GM19328 (cell line): Measurements from ENCODE around the gene TAF11L4.
"Not testable (repeated sequence)": the region's sequence is repeated elsewhere in the genome, so short reads cannot be mapped to it uniquely, and the experiment has no call there.

Experiments
- ATAC-seq: cut with Tn5 transposase; IDR thresholded peaks from one replicate; pipeline ENCODE4 v1.9.1; 2021; ENCODE audit warnings: mild to moderate bottlenecking, moderate library complexity; ENCODE audit not compliant: unreplicated experiment

Gene TAF11L4

GRCh38 chr5:17521501-17521900, at the start of gene TAF11L4:
Gene TAF11L4 (plus strand): TSS chr5:17521801.
- ATAC-seq, result not testable (repeated sequence)

- ATAC-seq, result peak; percentile 53
Observed at GRCh38 chr5:17475064-17475463, 46.5 kb upstream of the TAF11L4 start.

GRCh38 chr5:17477043-17477442, 44.6 kb upstream of the TAF11L4 start:
- no peak for ATAC-seq

- no peak for ATAC-seq
Observed at GRCh38 chr5:17477573-17478265, 43.9 kb upstream of the TAF11L4 start.

GRCh38 chr5:17481378-17481777, 40.2 kb upstream of the TAF11L4 start:
- ATAC-seq, result no peak

- ATAC-seq, result no peak
Observed at GRCh38 chr5:17482790-17483189, 38.8 kb upstream of the TAF11L4 start.

- not testable (repeated sequence) for ATAC-seq
Observed at GRCh38 chr5:17486464-17487173, 35.0 kb upstream of the TAF11L4 start.

GRCh38 chr5:17487174-17487512, 34.5 kb upstream of the TAF11L4 start:
- ATAC-seq, result no peak

- ATAC-seq, result not testable (repeated sequence)
Observed at GRCh38 chr5:17491257-17491656, 30.3 kb upstream of the TAF11L4 start.

GRCh38 chr5:17492770-17493169, 28.8 kb upstream of the TAF11L4 start:
- ATAC-seq, result no peak

GRCh38 chr5:17497446-17497845, 24.2 kb upstream of the TAF11L4 start:
- no peak for ATAC-seq

GRCh38 chr5:17497931-17498330, 23.7 kb upstream of the TAF11L4 start, which contains the start of gene TAF11L2:
Gene TAF11L2 (plus strand): TSS chr5:17498231.
- not testable (repeated sequence) for ATAC-seq

GRCh38 chr5:17511775-17512325, 9.8 kb upstream of the TAF11L4 start:
- ATAC-seq, result no peak

- not testable (repeated sequence) for ATAC-seq
Observed at GRCh38 chr5:17517526-17517925, 4.1 kb upstream of the TAF11L4 start.

GRCh38 chr5:17518067-17518466, 3.5 kb upstream of the TAF11L4 start, which contains the start of gene TAF11L3:
Gene TAF11L3 (plus strand): TSS chr5:17518367.
- not testable (repeated sequence) for ATAC-seq

- ATAC-seq, result not testable (repeated sequence)
Observed at GRCh38 chr5:17519508-17519907, 2.1 kb upstream of the TAF11L4 start.

GRCh38 chr5:17524935-17525334, 3.3 kb downstream of the TAF11L4 start, which contains the start of gene TAF11L5:
Gene TAF11L5 (plus strand): TSS chr5:17525235.
- ATAC-seq, result not testable (repeated sequence)

- ATAC-seq, result not testable (repeated sequence)
Observed at GRCh38 chr5:17526504-17526903, 4.9 kb downstream of the TAF11L4 start.

- ATAC-seq, result not testable (repeated sequence)
Observed at GRCh38 chr5:17528369-17528768, 6.8 kb downstream of the TAF11L4 start, which contains the start of gene TAF11L6. Gene TAF11L6 (plus strand): TSS chr5:17528669.
